GM21786 (cell line): ENCODE measurements around the gene MPC1L.

Experiments
- ATAC-seq: cut with Tn5 transposase; IDR thresholded peaks from one replicate; pipeline ENCODE4 v1.9.1; 2021; ENCODE audit not compliant: unreplicated experiment

The MPC1L gene

GRCh38 chrX:40625294-40625693, 2.1 kb downstream of the MPC1L start:
- no peak for ATAC-seq

GRCh38 chrX:40628506-40628905, 5.3 kb downstream of the MPC1L start:
- no peak for ATAC-seq

GRCh38 chrX:40632199-40632598, 9.0 kb downstream of the MPC1L start:
- ATAC-seq, result no peak

GRCh38 chrX:40637687-40638086, 14.5 kb downstream of the MPC1L start:
- ATAC-seq, result no peak

- ATAC-seq, result no peak
Measured at GRCh38 chrX:40644176-40644575, 20.9 kb downstream of the MPC1L start.

GRCh38 chrX:40644821-40645358, 21.7 kb downstream of the MPC1L start:
- ATAC-seq, result peak; percentile 47

GRCh38 chrX:40646489-40647306, 23.5 kb downstream of the MPC1L start:
- peak; percentile 11 for ATAC-seq

GRCh38 chrX:40647307-40648197, 24.3 kb downstream of the MPC1L start, which contains the start of gene CXorf38:
Gene CXorf38, minus strand, starts transcription at chrX:40647561. Its CDS starts 41 bp downstream, at chrX:40647520.
- peak; percentile 68 for ATAC-seq

GRCh38 chrX:40651620-40652223, 28.5 kb downstream of the MPC1L start:
- ATAC-seq, result no peak

- ATAC-seq, result no peak
Measured at GRCh38 chrX:40652664-40653063, 29.4 kb downstream of the MPC1L start.

GRCh38 chrX:40653535-40653934, 30.3 kb downstream of the MPC1L start:
- ATAC-seq, result no peak

GRCh38 chrX:40660381-40660780, 37.2 kb downstream of the MPC1L start:
- ATAC-seq, result no peak

- ATAC-seq, result no peak
Measured at GRCh38 chrX:40661489-40661888, 38.3 kb downstream of the MPC1L start.

GRCh38 chrX:40663078-40663740, 40.0 kb downstream of the MPC1L start:
- peak; percentile 61 for ATAC-seq

GRCh38 chrX:40663880-40664630, 40.8 kb downstream of the MPC1L start:
- no peak for ATAC-seq

- no peak for ATAC-seq
Measured at GRCh38 chrX:40671126-40671525, 47.9 kb downstream of the MPC1L start.
